ENCODE data around the gene PGA4.

DNA sequence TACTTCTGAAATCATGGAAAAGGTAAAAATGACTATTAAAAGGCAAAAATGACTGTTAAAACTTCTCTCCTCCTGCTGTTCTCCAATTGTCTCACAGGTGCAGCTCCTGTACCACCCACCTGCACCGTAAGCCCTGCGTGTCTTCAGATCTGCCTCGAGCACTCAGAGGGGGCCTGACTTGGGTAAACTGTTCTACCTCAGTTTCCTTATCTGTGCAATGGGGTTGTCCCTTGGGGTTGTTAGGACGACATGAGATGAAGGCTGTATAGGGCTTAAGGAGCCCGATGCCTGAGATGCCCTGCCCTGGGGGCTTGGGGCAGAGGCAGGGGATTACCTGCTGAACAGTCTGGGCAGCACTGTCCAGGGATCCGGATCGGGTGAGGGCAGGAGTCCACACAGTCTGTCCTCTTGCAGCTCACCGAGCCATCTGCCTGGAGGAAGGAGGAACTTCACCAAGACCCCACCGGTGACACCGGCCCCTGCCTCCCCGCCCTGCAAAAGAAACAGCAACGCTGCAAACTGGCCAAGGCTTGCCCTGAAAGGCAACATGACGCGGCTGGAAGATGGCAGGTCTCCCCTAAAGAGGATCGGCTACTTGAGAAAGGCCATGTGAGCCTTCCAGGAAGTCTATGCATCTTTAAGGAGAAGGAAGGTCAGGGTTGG is 46.6 kb downstream of the PGA4 start:
- TF ChIP-seq CTCF (IDR thresholded peaks at IDR 0.05) (no peak), POLR2A (IDR thresholded peaks at IDR 0.05) (no peak)
